ENCODE data around the gene PGS1. TPM values are rescaled to one million over a fixed set of nuclear protein-coding genes. Genes with fewer than 3 reads are reported as not detected.

Gene PGS1
- total and polyA plus RNA-seq, 10 of the 15 experiments (the other 5 are each of a cell fraction or from before 2014, with no cell fraction given): 1.3 to 37.6 (median 27.4) TPM

DNA sequence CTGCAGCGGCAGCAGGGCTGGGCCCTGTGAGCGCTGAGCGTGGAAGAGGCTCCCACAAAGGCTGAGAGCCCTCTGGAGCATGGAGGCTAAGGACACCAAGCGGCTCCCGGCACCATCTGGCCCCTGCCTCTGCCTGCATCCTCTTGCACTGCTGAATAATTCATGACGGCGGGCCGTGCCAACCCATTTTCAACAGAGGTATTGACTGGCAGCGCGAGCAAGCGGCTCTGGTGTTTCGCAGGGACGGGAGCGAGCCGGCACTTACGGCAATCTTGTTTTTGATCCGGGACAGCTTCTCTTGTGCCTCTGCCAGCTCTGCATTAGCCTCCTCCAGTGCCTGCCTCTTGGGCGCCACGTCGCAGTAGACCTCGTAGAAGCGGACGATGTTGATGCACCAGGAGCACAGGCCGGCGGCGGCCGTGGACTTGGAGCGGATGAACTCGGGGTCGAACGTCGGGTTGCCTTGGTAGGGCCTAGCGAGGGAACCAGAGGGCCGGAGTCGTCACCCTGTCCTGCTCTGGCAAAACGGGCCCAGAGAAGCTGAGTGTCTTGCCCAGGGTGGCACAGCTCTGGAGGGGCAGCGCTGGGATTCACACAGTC is 80.4 kb downstream of the PGS1 start:
- no peak overlapping the region for H3K4me2 ChIP-seq (ENCODE audit: control insufficient read depth, insufficient read depth)
- no peaks in the 10 kb centered on the region for H3K36me3 ChIP-seq (ENCODE audit: control insufficient read depth in 2 of 2, insufficient read depth in 2 of 2, low read length in 1 of 2)
- ChIA-PET POLR2A (no interaction called here), CTCF (no interaction called here), RAD21 (ENCODE audit: unreplicated experiment) (no interaction called here), SMC1A (ENCODE audit: uncharacterized antibody, unreplicated experiment) (no interaction called here)
- H3K79me2 ChIP-seq (ENCODE audit: control insufficient read depth, insufficient read depth, low read length): no peaks in the 10 kb centered on the region
- ATAC-seq: no peak
- 52% methylated on average over 37 of the region's 37 CpGs for WGBS (ENCODE audit: insufficient coverage, insufficient replicate concordance, low lambda C conversion rate, missing lambda C conversion rate)
- no peak overlapping the region for H2AFZ ChIP-seq (ENCODE audit: control insufficient read depth, low read depth, low read length)
- H3K27me3 ChIP-seq (replicated peaks in 1 of 2; ENCODE audit: control insufficient read depth in 2 of 2, insufficient read depth in 2 of 2, low read length in 1 of 2): no peaks in the 10 kb centered on the region
- H3K9ac ChIP-seq (ENCODE audit: control insufficient read depth, insufficient read depth, low read length): no peak overlapping the region
- H3K27ac ChIP-seq (ENCODE audit: control insufficient read depth, insufficient read depth): no peak overlapping the region
- in situ Hi-C loops (cut with MboI): no loop called here
- no TSS peak for BruUV-seq (replicated peaks)
- intact Hi-C loops (cut with micrococcal nuclease; ENCODE audit: unreplicated experiment): no loop called here
- FAIRE-seq: no peak
- H3K9me3 ChIP-seq (replicated peaks; ENCODE audit: control insufficient read depth, insufficient read depth, low read length): no peaks in the 10 kb centered on the region
- no peaks in the 10 kb centered on the region for H3K4me1 ChIP-seq (ENCODE audit: control insufficient read depth, insufficient read depth, low read length)
- TF ChIP-seq ELK1 (IDR thresholded peaks at IDR 0.05; ENCODE audit: low read depth, low read length) (no peak), ZBTB33 (IDR thresholded peaks at IDR 0.05) (no peak)
- no peak for DNase-seq (ENCODE audit: low read depth, low spot score)
- no peaks in the 10 kb centered on the region for H4K20me1 ChIP-seq (ENCODE audit: control insufficient read depth, insufficient read depth)
- no peak overlapping the region for H3K4me3 ChIP-seq

- no peaks in the 10 kb centered on the region for H3K36me3 ChIP-seq (ENCODE audit: control insufficient read depth in 2 of 2, insufficient read depth in 2 of 2, low read length in 1 of 2)
- ChIA-PET CTCF (interaction anchor here (0.6 kb wide), 1 partner anchor 345 kb away, joined by 3 read pairs; no protein-coding TSS in a partner anchor), RAD21 (ENCODE audit: unreplicated experiment) (no interaction called here), SMC1A (ENCODE audit: uncharacterized antibody, unreplicated experiment) (no interaction called here), POLR2A (no interaction called here)
- H3K4me3 ChIP-seq: no peak overlapping the region
- no peak for DNase-seq (ENCODE audit: low read depth, low spot score)
- no peak overlapping the region for H3K9ac ChIP-seq (ENCODE audit: control insufficient read depth, insufficient read depth, low read length)
- H3K27me3 ChIP-seq (replicated peaks in 1 of 2; ENCODE audit: control insufficient read depth in 2 of 2, insufficient read depth in 2 of 2, low read length in 1 of 2): no peaks in the 10 kb centered on the region
- BruUV-seq (replicated peaks): no TSS peak
- no peaks in the 10 kb centered on the region for H4K20me1 ChIP-seq (ENCODE audit: control insufficient read depth, insufficient read depth)
- no peaks in the 10 kb centered on the region for H3K9me3 ChIP-seq (replicated peaks; ENCODE audit: control insufficient read depth, insufficient read depth, low read length)
- in situ Hi-C loops (cut with MboI) (no loop called here), intact Hi-C loops (cut with micrococcal nuclease; ENCODE audit: unreplicated experiment) (no loop called here)
- no peak overlapping the region for H3K27ac ChIP-seq (ENCODE audit: control insufficient read depth, insufficient read depth)
- H3K79me2 ChIP-seq (ENCODE audit: control insufficient read depth, insufficient read depth, low read length): no peaks in the 10 kb centered on the region
- no peak for FAIRE-seq
- no peak for ATAC-seq
- H3K4me1 ChIP-seq (ENCODE audit: control insufficient read depth, insufficient read depth, low read length): no peaks in the 10 kb centered on the region
- no peak overlapping the region for H2AFZ ChIP-seq (ENCODE audit: control insufficient read depth, low read depth, low read length)
- whole genome bisulfite sequencing (ENCODE audit: insufficient coverage, insufficient replicate concordance, low lambda C conversion rate, missing lambda C conversion rate): 45% methylated on average over 21 of the region's 21 CpGs
- H3K4me2 ChIP-seq (ENCODE audit: control insufficient read depth, insufficient read depth): no peak overlapping the region
- TF ChIP-seq POLR2A (IDR thresholded peaks at IDR 0.05; ENCODE audit: low read depth, low read length) (no peak), IKZF1 (conservative IDR thresholded peaks at IDR 0.05) (no peak), CUX1 (IDR thresholded peaks at IDR 0.05; ENCODE audit: insufficient replicate concordance, low read depth, low read length) (no peak), TCF7 (IDR thresholded peaks at IDR 0.05; ENCODE audit: borderline replicate concordance) (no peak), EZH2 (IDR thresholded peaks at IDR 0.05; ENCODE audit: borderline replicate concordance, control insufficient read depth, low read depth, low read length) (no peak), BMI1 (IDR thresholded peaks at IDR 0.05; ENCODE audit: borderline replicate concordance) (no peak), SREBF1 (IDR thresholded peaks at IDR 0.05; ENCODE audit: low read length) (no peak), HDAC2 (IDR thresholded peaks at IDR 0.05) (no peak)
Measured at GRCh38 chr17:78459696-78460095, 81.2 kb downstream of the PGS1 start.
